A549 (cell line): ENCODE results near the gene EFHC1. TPM values are rescaled to one million over a fixed set of nuclear protein-coding genes. Genes with fewer than 3 reads are reported as not detected.
A peak's percentile ranks its signal among the peaks of the same experiment; 100 is the strongest.

Experiments used
- ATAC-seq, 2 experiments: fragments of 200-7000 bp in 1 of 2; fragments of >200 bp in 1 of 2; cut with Nextera tagmentation in 1 of 2; cut with Tn5 transposase in 1 of 2; 3 replicates each; pipeline versions ENCODE4 v1.8.0 to v1.9.1; 2018 to 2020; ENCODE audit warnings: mild to moderate bottlenecking in 1 of 2, moderate library complexity in 1 of 2
- CTCF ChIA-PET: fragments of 300-600 bp; sonication (Branson Sonifier 250); formaldehyde crosslinking; extraction: SDS; loops from one replicate; lab custom pipeline; 2021; ENCODE audit warnings: antibody characterized with exemption, inconsistent platforms; lab: Yijun Ruan, JAX
- POLR2A ChIA-PET: fragments of 350-600 bp; formaldehyde crosslinking; extraction: SDS; loops from one replicate; lab custom pipeline; 2021; ENCODE audit warnings: antibody characterized with exemption, inconsistent platforms; lab: Yijun Ruan, JAX
- DNase-seq, 2 experiments: peaks; one replicate each; pipeline versions ENCODE4 v3.0.0 to v3.0.0-alpha.2; 2011 to 2016; ENCODE audit warnings: low read depth in 1 of 2, low spot score in 1 of 2
- FAIRE-seq: peaks from 2 replicates; lab custom pipeline; 2011; peaks lifted over from hg19 to GRCh38; lab: Jason Lieb, UNC
- H3K27ac ChIP-seq, 2 experiments: fragments of >200 bp; sonication (Bioruptor Twin); formaldehyde crosslinking; 3 replicates each; pipeline ENCODE4 v1.5.1; 2016 to 2017
- H3K4me1 ChIP-seq: fragments of >200 bp; sonication (Bioruptor Twin); formaldehyde crosslinking; 3 replicates; pipeline ENCODE4 v1.6.1; 2016
- H3K4me2 ChIP-seq: fragments of >200 bp; sonication (Bioruptor Twin); formaldehyde crosslinking; 3 replicates; pipeline ENCODE4 v1.6.1; 2016
- H3K4me3 ChIP-seq: fragments of >200 bp; sonication (Bioruptor Twin); formaldehyde crosslinking; 3 replicates; pipeline ENCODE4 v1.5.1; 2016
- H3K9me3 ChIP-seq: fragments of >200 bp; sonication (Bioruptor Twin); formaldehyde crosslinking; 3 replicates; pipeline ENCODE4 v1.6.1; 2016
- ATOH8 ChIP-seq: fragments of 250-450 bp; sonication (Bioruptor Pico); IDR thresholded peaks from 2 replicates; pipeline ENCODE4 v1.5.0; 2020; ENCODE audit warnings: low read depth, mild to moderate bottlenecking, moderate library complexity
- BHLHE40 ChIP-seq: IDR thresholded peaks from 2 replicates; pipeline ENCODE4 v1.6.1; 2012; ENCODE audit warnings: low read depth, low read length, inconsistent platforms
- CEBPB ChIP-seq, 2 experiments: fragments of >200 bp in 1 of 2; sonication (Bioruptor Twin) in 1 of 2; formaldehyde crosslinking in 1 of 2; IDR thresholded peaks; 2 replicates each; pipeline ENCODE4 v1.6.1; 2012 to 2016
- CHD2 ChIP-seq: fragments of 150-350 bp; IDR thresholded peaks from 2 replicates; pipeline ENCODE4 v1.6.1; 2014; ENCODE audit warnings: low read length; ENCODE audit not compliant: partially characterized antibody
- E2F6 ChIP-seq: IDR thresholded peaks from 2 replicates; pipeline ENCODE4 v1.6.1; 2012; ENCODE audit warnings: low read depth, borderline replicate concordance
- HMGXB4 ChIP-seq: fragments of 250-450 bp; sonication (Bioruptor Pico); IDR thresholded peaks from 2 replicates; pipeline ENCODE4 v1.5.0; 2021; ENCODE audit warnings: mild to moderate bottlenecking, moderate library complexity, borderline replicate concordance
- HOXA7 ChIP-seq: fragments of 250-450 bp; sonication (Bioruptor Pico); IDR thresholded peaks from 2 replicates; pipeline ENCODE4 v1.5.0; 2020; ENCODE audit warnings: mild to moderate bottlenecking, moderate library complexity
- JUN ChIP-seq, 2 experiments: fragments of >200 bp; sonication (Bioruptor Twin); formaldehyde crosslinking; IDR thresholded peaks; 2 replicates in 1 of 2; 3 replicates in 1 of 2; pipeline ENCODE4 v1.6.1; 2016 to 2017
- MAX ChIP-seq: IDR thresholded peaks from 2 replicates; pipeline ENCODE4 v1.6.1; 2012
- NFE2L2 ChIP-seq: fragments of 150-350 bp; conservative IDR thresholded peaks from 2 replicates; pipeline ENCODE4 v1.6.1; 2014; ENCODE audit warnings: low read length
- NPAS2 ChIP-seq: fragments of 250-450 bp; sonication (Bioruptor Pico); IDR thresholded peaks from 2 replicates; pipeline ENCODE4 v1.8.0; 2022; ENCODE audit warnings: mild to moderate bottlenecking, moderate library complexity, borderline replicate concordance
- PBX3 ChIP-seq: IDR thresholded peaks from 2 replicates; pipeline ENCODE4 v1.6.1; 2012
- POLR2A ChIP-seq: IDR thresholded peaks from 2 replicates; pipeline ENCODE4 v1.6.1; 2012; ENCODE audit warnings: mild to moderate bottlenecking, low read length
- RAD21 ChIP-seq, 2 experiments: fragments of >200 bp in 1 of 2; sonication (Bioruptor Twin) in 1 of 2; formaldehyde crosslinking in 1 of 2; IDR thresholded peaks in 1 of 2; conservative IDR thresholded peaks in 1 of 2; 2 replicates in 1 of 2; 3 replicates in 1 of 2; pipeline ENCODE4 v1.6.1; 2012 to 2018; ENCODE audit warnings: inconsistent platforms in 1 of 2
- RNF2 ChIP-seq: fragments of 200-600 bp; sonication (generic); IDR thresholded peaks from 2 replicates; pipeline ENCODE4 v1.6.1; 2016; ENCODE audit warnings: low read depth, mild to moderate bottlenecking, antibody characterized with exemption, moderate library complexity, borderline replicate concordance
- ZSCAN20 ChIP-seq: fragments of 250-450 bp; sonication (Bioruptor Pico); IDR thresholded peaks from 2 replicates; pipeline ENCODE4 v1.8.0; 2022; ENCODE audit warnings: mild to moderate bottlenecking, moderate library complexity
- WGBS: methylation state at CpG from one replicate; pipeline ENCODE4 v1.1.6; 2017; ENCODE audit errors: missing lambda C conversion rate; 5-methylcytosine and 5-hydroxymethylcytosine counted together
- polyA plus RNA-seq, 4 experiments: library from polyadenylated mRNA; depleted of rRNA in 3 of 4; stranded (reverse); fragments of >200 nt; fragmentation: RNase III in 1 of 4; extraction: RNeasy Plus Mini Kit Qiagen cat#74134 plus additional on column Dnase treatment in 1 of 4; gene quantifications; 2 replicates in 3 of 4; 3 replicates in 1 of 4; pipeline ENCODE4 v1.2.3, GENCODE V29; 2011 to 2017

EFHC1 gene
- polyA plus RNA-seq, 2 of the 4 experiments (the other 2 are of a cell fraction) = 14.0 to 46.7 TPM

GRCh38 chr6:52536424-52536916 lies 116.3 kb downstream of the EFHC1 start:
- CTCF ChIA-PET = interaction anchor here (0.7 to 1.6 kb wide), 4 partner anchors 21 to 62 kb away, joined by 3 to 5 read pairs (median 4); partner anchors contain the start of gene TRAM2
- no peak for TF ChIP-seq CHD2
- no peak for TF ChIP-seq JUN (IDR thresholded peaks at IDR 0.05)
- no peak for TF ChIP-seq POLR2A
- TF ChIP-seq HOXA7 (CRISPR knock-in tag) = no peak
- no peak for TF ChIP-seq RAD21 (conservative IDR thresholded peaks at IDR 0.05 in 1 of 2, IDR thresholded peaks at IDR 0.05 in 1 of 2)
- TF ChIP-seq HMGXB4 (CRISPR knock-in tag) = no peak
- no peak for TF ChIP-seq RNF2
- no peak for TF ChIP-seq ATOH8 (CRISPR knock-in tag)
- ATAC-seq = no peak
- Histone ChIP-seq H3K4me1 (peaks cover 35% of the 10 kb centered on the region; the same call in 2 of the 3 replicates), H3K27ac (peak overlapping the region in 1 of 2 experiments; percentile 10; a peak in 1 of 6 replicates), H3K4me2 (no peak overlapping the region), H3K9me3 (no peaks in the 10 kb centered on the region), H3K4me3 (no peak overlapping the region)
- 87% methylated on average over 6 of the region's 6 CpGs for WGBS
- FAIRE-seq = no peak
- no peak for DNase-seq
- POLR2A ChIA-PET = no interaction called here

- CTCF ChIA-PET = interaction anchor here (1.4 to 1.6 kb wide), 2 partner anchors 39 to 61 kb away, joined by 4 to 5 read pairs; partner anchors contain the start of gene TRAM2
- ATAC-seq (no peak), FAIRE-seq (no peak), DNase-seq (no peak)
- POLR2A ChIA-PET = no interaction called here
- Histone ChIP-seq H3K27ac (peak overlapping the region in 1 of 2 experiments; percentile 26; a peak in 1 of 6 replicates), H3K4me1 (peaks cover 40% of the 10 kb centered on the region; the same call in 2 of the 3 replicates), H3K4me2 (no peak overlapping the region), H3K9me3 (no peaks in the 10 kb centered on the region), H3K4me3 (no peak overlapping the region)
- TF ChIP-seq NFE2L2 (no peak), POLR2A (no peak), BHLHE40 (no peak), PBX3 (no peak), ZSCAN20 (CRISPR knock-in tag) (no peak), MAX (no peak), HMGXB4 (CRISPR knock-in tag) (no peak), E2F6 (no peak), CEBPB (IDR thresholded peaks at IDR 0.05) (no peak), NPAS2 (no peak)
- 92% methylated on average over 8 of the region's 8 CpGs for WGBS
These were observed 117.0 kb downstream of the EFHC1 start for GRCh38 chr6:52537001-52537753.
